HEK293T (cell line): Measurements from ENCODE around the gene GJB4.

Experiments
- ELF4 ChIP-seq: fragments of 450-650 bp; IDR thresholded peaks from 2 replicates; pipeline ENCODE4 v1.6.1; 2017; ENCODE audit warnings: antibody characterized with exemption
- FOXA1 ChIP-seq: fragments of 450-650 bp; IDR thresholded peaks from 2 replicates; pipeline ENCODE4 v1.6.1; 2016; ENCODE audit warnings: mild to moderate bottlenecking
- FOXM1 ChIP-seq: fragments of 450-650 bp; IDR thresholded peaks from 2 replicates; pipeline ENCODE4 v1.6.1; 2017; ENCODE audit warnings: mild to moderate bottlenecking, borderline replicate concordance
- L3MBTL2 ChIP-seq: fragments of 450-650 bp; conservative IDR thresholded peaks from 2 replicates; pipeline ENCODE4 v1.6.1; 2016; ENCODE audit warnings: mild to moderate bottlenecking
- LEF1 ChIP-seq: fragments of 450-650 bp; IDR thresholded peaks from 2 replicates; pipeline ENCODE4 v1.6.1; 2017; ENCODE audit warnings: mild to moderate bottlenecking, borderline replicate concordance
- NFRKB ChIP-seq: fragments of 450-650 bp; IDR thresholded peaks from 2 replicates; pipeline ENCODE4 v1.6.1; 2016; ENCODE audit warnings: mild to moderate bottlenecking, moderate library complexity
- SP1 ChIP-seq: fragments of 450-650 bp; IDR thresholded peaks from 2 replicates; pipeline ENCODE4 v1.6.1; 2017
- SUZ12 ChIP-seq: fragments of 450-650 bp; IDR thresholded peaks from 2 replicates; pipeline ENCODE4 v1.6.1; 2016; ENCODE audit warnings: mild to moderate bottlenecking
- TARDBP ChIP-seq: fragments of 450-650 bp; IDR thresholded peaks from 2 replicates; pipeline ENCODE4 v1.6.1; 2016

GRCh38 chr1:34749992-34750391 lies 9.5 kb upstream of the GJB4 start:
- TF ChIP-seq FOXM1 = no peak
- no peak for TF ChIP-seq SP1
- TF ChIP-seq FOXA1 = no peak
- TF ChIP-seq NFRKB = no peak
- no peak for TF ChIP-seq TARDBP
- no peak for TF ChIP-seq SUZ12
- TF ChIP-seq LEF1 = no peak
- no peak for TF ChIP-seq L3MBTL2
- no peak for TF ChIP-seq ELF4
